DOHH2 (cell line): Measurements from ENCODE around the gene CLCNKA.
A peak's percentile ranks its signal among the peaks of the same experiment; 100 is the strongest.
"Not testable (repeated sequence)": the region's sequence is repeated elsewhere in the genome, so short reads cannot be mapped to it uniquely, and the experiment has no call there.

Experiments
- H3F3A ChIP-seq: fragments of 200-600 bp; sonication (generic), shearing (Covaris generic); 2 replicates; pipeline ENCODE4 v1.6.0; 2016; ENCODE audit warnings: antibody characterized with exemption, mild to moderate bottlenecking; ENCODE audit not compliant: control insufficient read depth, insufficient read depth
- H3K27ac ChIP-seq: fragments of 200-600 bp; sonication (generic); 2 replicates; pipeline ENCODE4 v1.5.1; 2014; ENCODE audit warnings: low read depth, mild to moderate bottlenecking, low read length, moderate library complexity
- H3K27me3 ChIP-seq: fragments of 200-600 bp; sonication (generic); 2 replicates; pipeline ENCODE4 v1.6.1; 2014; ENCODE audit warnings: mild to moderate bottlenecking, low read length, mixed read lengths; ENCODE audit not compliant: control insufficient read depth
- H3K36me3 ChIP-seq: fragments of 200-600 bp; sonication (generic); 2 replicates; pipeline ENCODE4 v1.6.1; 2014; ENCODE audit warnings: mild to moderate bottlenecking, low read length, moderate library complexity, mixed read lengths; ENCODE audit not compliant: control insufficient read depth
- H3K4me1 ChIP-seq: fragments of 200-600 bp; sonication (generic); 2 replicates; pipeline ENCODE4 v1.6.1; 2014; ENCODE audit warnings: mild to moderate bottlenecking, low read length, mixed read lengths; ENCODE audit not compliant: control insufficient read depth
- H3K4me2 ChIP-seq: fragments of 200-600 bp; sonication (generic); 2 replicates; pipeline ENCODE4 v1.6.0; 2014; ENCODE audit warnings: mild to moderate bottlenecking, low read length, moderate library complexity
- H3K4me3 ChIP-seq: fragments of 200-600 bp; sonication (generic); 2 replicates; pipeline ENCODE4 v1.5.1; 2014; ENCODE audit warnings: mild to moderate bottlenecking, low read length, mixed read lengths
- H3K79me2 ChIP-seq: fragments of 200-600 bp; sonication (generic); 2 replicates; pipeline ENCODE4 v1.6.1; 2014; ENCODE audit warnings: mild to moderate bottlenecking, low read length, mixed read lengths; ENCODE audit not compliant: control insufficient read depth
- H3K9me2 ChIP-seq: fragments of 200-600 bp; sonication (generic); replicated peaks from 2 replicates; pipeline ENCODE4 v1.6.1; 2014; ENCODE audit warnings: mild to moderate bottlenecking, low read length, mixed read lengths; ENCODE audit not compliant: control insufficient read depth
- H3K9me3 ChIP-seq: fragments of 200-600 bp; sonication (generic); 2 replicates; pipeline ENCODE4 v1.6.1; 2014; ENCODE audit warnings: antibody characterized with exemption, low read length, mixed read lengths; ENCODE audit not compliant: control insufficient read depth, insufficient read depth
- H4K20me1 ChIP-seq: fragments of 200-600 bp; sonication (generic); 2 replicates; pipeline ENCODE4 v1.6.0; 2014; ENCODE audit warnings: low read depth, mild to moderate bottlenecking, antibody characterized with exemption, low read length, moderate library complexity; ENCODE audit not compliant: control insufficient read depth, insufficient read depth
- EZH2phosphoT487 ChIP-seq: fragments of 200-600 bp; sonication (generic); IDR thresholded peaks from 2 replicates; pipeline ENCODE4 v1.6.1; 2017; ENCODE audit warnings: borderline replicate concordance, mild to moderate bottlenecking, antibody characterized with exemption, low read length, moderate library complexity, mixed read lengths
- TF ChIP-seq, protein P1 (sequence below): fragments of 200-600 bp; sonication (generic); IDR thresholded peaks from one replicate; pipeline ENCODE4 v1.5.1; 2014; ENCODE audit warnings: antibody characterized with exemption, mild to moderate bottlenecking, low read depth, low read length; ENCODE audit not compliant: poor library complexity, severe bottlenecking

The CLCNKA gene

DNA sequence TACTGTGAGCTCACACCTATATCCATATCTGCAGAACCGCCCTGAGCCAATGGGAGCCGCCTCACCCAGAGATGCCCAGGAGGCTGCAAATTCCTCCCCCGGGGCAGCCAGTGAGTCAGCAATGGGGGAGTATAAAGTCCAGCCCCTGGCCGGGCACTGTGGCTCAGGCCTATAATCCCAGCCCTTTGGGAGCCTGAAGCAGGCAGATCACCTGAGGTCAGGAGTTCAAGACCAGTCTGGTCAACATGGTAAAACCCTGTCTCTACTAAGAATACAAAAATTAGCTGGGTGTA lies 16.7 kb downstream of the CLCNKA start:
- Histone ChIP-seq H3K4me1 (no peaks in the 10 kb centered on the region), H3K9me2 (no peaks in the 10 kb centered on the region), H3K27ac (no peak overlapping the region), H4K20me1 (no peaks in the 10 kb centered on the region), H3K4me3 (no peak overlapping the region), H3K9me3 (no peaks in the 10 kb centered on the region), H3K36me3 (no peaks in the 10 kb centered on the region), H3F3A (no peaks in the 10 kb centered on the region), H3K27me3 (no peaks in the 10 kb centered on the region; the same call in 1 of the 2 replicates), H3K79me2 (no peaks in the 10 kb centered on the region), H3K4me2 (no peak overlapping the region)
- TF ChIP-seq EZH2phosphoT487 = no peak
- TF ChIP-seq, protein P1, sequence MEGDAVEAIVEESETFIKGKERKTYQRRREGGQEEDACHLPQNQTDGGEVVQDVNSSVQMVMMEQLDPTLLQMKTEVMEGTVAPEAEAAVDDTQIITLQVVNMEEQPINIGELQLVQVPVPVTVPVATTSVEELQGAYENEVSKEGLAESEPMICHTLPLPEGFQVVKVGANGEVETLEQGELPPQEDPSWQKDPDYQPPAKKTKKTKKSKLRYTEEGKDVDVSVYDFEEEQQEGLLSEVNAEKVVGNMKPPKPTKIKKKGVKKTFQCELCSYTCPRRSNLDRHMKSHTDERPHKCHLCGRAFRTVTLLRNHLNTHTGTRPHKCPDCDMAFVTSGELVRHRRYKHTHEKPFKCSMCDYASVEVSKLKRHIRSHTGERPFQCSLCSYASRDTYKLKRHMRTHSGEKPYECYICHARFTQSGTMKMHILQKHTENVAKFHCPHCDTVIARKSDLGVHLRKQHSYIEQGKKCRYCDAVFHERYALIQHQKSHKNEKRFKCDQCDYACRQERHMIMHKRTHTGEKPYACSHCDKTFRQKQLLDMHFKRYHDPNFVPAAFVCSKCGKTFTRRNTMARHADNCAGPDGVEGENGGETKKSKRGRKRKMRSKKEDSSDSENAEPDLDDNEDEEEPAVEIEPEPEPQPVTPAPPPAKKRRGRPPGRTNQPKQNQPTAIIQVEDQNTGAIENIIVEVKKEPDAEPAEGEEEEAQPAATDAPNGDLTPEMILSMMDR = no peak

DNA sequence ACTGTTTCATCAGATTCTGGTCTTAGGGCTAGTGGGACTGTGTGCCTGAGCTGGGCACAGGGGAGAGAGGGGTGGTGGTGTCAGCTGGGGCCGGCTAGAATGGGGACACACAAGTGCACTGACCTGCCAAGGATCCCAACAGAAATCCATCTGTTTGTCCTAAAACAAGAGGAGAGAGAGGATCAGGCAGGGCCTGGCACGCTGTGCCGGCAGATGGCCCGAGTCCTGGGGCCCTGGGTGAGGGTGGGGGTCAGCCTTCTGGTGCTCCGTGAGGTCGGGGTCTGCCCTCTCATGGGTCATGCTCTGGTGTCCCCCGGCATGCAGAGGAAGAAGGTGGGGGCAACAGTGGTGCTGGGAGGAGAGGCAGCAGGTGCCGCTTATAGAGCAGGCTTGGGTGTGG lies 18.0 kb downstream of the CLCNKA start:
- not testable (repeated sequence) for H3K9me3 ChIP-seq, H3F3A ChIP-seq, H3K27ac ChIP-seq, H3K9me2 ChIP-seq, H4K20me1 ChIP-seq, H3K4me3 ChIP-seq, H3K27me3 ChIP-seq, H3K79me2 ChIP-seq, H3K4me2 ChIP-seq, H3K36me3 ChIP-seq, H3K4me1 ChIP-seq

DNA sequence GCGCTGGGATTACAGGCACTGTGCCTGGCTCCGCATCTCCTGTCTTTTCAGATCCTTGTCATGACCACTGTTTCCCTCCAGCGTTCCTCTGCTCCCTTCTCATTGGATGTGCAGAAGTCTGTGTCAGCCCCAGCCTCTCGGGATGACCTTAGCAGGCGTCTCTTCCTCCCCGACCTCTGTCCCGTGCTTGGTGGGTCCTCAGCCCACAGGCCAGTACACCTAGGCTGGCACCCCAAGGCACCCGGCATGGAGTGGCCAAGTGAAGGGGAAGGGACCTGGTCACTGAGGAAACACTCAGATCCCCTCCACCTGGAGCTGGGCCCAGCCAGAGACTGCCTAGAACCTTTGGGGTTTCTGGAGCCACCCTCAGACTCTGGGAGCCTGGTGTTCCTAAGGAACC lies 19.4 kb downstream of the CLCNKA start:
- H4K20me1 ChIP-seq = no peaks in the 10 kb centered on the region
- H3K27me3 ChIP-seq = no peaks in the 10 kb centered on the region; the same call in 1 of the 2 replicates
- no peaks in the 10 kb centered on the region for H3F3A ChIP-seq
- H3K9me2 ChIP-seq = no peaks in the 10 kb centered on the region
- H3K4me2 ChIP-seq = no peak overlapping the region
- no peak overlapping the region for H3K27ac ChIP-seq
- H3K79me2 ChIP-seq = no peaks in the 10 kb centered on the region
- H3K9me3 ChIP-seq = no peaks in the 10 kb centered on the region
- H3K4me3 ChIP-seq = no peak overlapping the region
- H3K36me3 ChIP-seq = no peaks in the 10 kb centered on the region
- TF ChIP-seq, protein P1 = no peak
- no peak for TF ChIP-seq EZH2phosphoT487
- H3K4me1 ChIP-seq = no peaks in the 10 kb centered on the region

DNA sequence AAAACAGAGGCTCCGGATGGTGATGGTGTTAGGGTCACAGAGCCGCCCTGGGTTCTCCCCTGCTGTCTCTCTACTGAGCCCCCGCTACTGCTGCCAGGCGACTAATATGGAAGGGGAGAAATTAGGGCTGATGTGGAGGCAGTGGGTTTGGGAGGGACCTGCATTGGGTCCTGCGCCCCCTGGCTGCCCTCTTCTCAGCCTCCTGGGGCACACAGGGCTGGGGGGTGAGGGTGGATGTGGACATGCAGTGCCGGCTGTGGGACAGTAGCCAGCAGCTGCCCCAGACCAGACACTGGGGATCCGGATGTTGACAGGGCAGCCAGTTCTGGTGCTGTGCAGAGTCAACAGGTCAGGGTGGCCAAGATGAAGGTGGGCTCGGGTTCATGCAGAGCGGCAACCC lies 20.3 kb downstream of the CLCNKA start:
- Histone ChIP-seq H3K36me3 (no peaks in the 10 kb centered on the region), H3K79me2 (no peaks in the 10 kb centered on the region), H4K20me1 (no peaks in the 10 kb centered on the region), H3K4me3 (no peak overlapping the region), H3K4me1 (no peaks in the 10 kb centered on the region), H3K9me2 (no peaks in the 10 kb centered on the region), H3K9me3 (no peaks in the 10 kb centered on the region), H3K27ac (no peak overlapping the region), H3K4me2 (no peak overlapping the region), H3F3A (no peaks in the 10 kb centered on the region), H3K27me3 (no peaks in the 10 kb centered on the region; the same call in 1 of the 2 replicates)
- TF ChIP-seq EZH2phosphoT487 = no peak
- TF ChIP-seq, protein P1 = peak; percentile 57

DNA sequence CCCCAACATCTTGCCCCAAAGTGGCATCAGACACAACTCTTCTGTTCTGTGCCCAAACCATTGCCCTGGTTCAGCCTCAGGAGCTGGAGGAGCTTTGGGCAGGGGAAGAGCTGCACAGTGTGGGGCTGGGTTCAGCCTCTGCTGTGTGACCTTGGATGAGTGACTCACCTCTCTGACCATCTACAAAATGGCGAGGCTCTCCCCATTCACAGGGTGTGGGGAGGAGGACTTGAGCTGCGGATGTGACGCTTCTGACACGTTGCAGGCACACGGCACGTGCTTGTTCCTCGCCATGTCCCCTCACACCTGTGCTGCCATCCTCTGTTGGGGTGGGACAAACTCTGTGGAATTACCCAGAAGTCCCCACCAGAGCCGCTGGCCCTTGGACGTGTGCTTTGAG lies 20.8 kb downstream of the CLCNKA start:
- not testable (repeated sequence) for H3K4me3 ChIP-seq, H3K27me3 ChIP-seq, H3F3A ChIP-seq, H3K36me3 ChIP-seq, H3K27ac ChIP-seq, H3K79me2 ChIP-seq, H3K4me2 ChIP-seq, H4K20me1 ChIP-seq, H3K9me2 ChIP-seq, H3K9me3 ChIP-seq, H3K4me1 ChIP-seq
